NK-92 treated with Interleukin-12 subunit alpha and Interleukin-12 subunit beta, amount 100 ng/mL, for 24 hours (cell line): ENCODE data around the gene MED13.
"Not testable (repeated sequence)": the region's sequence is repeated elsewhere in the genome, so short reads cannot be mapped to it uniquely, and the experiment has no call there.

Experiments used
- DNase-seq: peaks from one replicate; lab custom pipeline; 2025; lab: John Stamatoyannopoulos, UW

Gene MED13

GRCh38 chr17:61908292-61909037 lies 156.6 kb downstream of the MED13 start:
- no peak for DNase-seq

GRCh38 chr17:61907361-61907760 lies 157.7 kb downstream of the MED13 start:
- no peak for DNase-seq

- DNase-seq = no peak
These were observed 160.9 kb downstream of the MED13 start for GRCh38 chr17:61904094-61904710.

GRCh38 chr17:61903251-61903650 lies 161.8 kb downstream of the MED13 start:
- no peak for DNase-seq

GRCh38 chr17:61897548-61898180 lies 167.4 kb downstream of the MED13 start:
- DNase-seq = no peak

- no peak for DNase-seq
These were observed 169.7 kb downstream of the MED13 start for GRCh38 chr17:61895391-61895790.

- not testable (repeated sequence) for DNase-seq
These were observed 170.8 kb downstream of the MED13 start for GRCh38 chr17:61894310-61894709.
